A673 (cell line): ENCODE measurements around the gene DNAH14.

Source experiments
- EZH2 ChIP-seq: fragments of 200-600 bp; sonication (generic); IDR thresholded peaks from 2 replicates; pipeline ENCODE4 v1.6.1; 2017; ENCODE audit warnings: borderline replicate concordance, low read depth, mild to moderate bottlenecking, mixed read lengths, antibody characterized with exemption, low read length; ENCODE audit not compliant: poor library complexity, severe bottlenecking
- TF ChIP-seq, protein P1 (sequence below): fragments of 300-800, 200-600 bp; sonication (generic); conservative IDR thresholded peaks from 2 replicates; pipeline ENCODE4 v1.5.1; 2017; ENCODE audit warnings: low read depth, mild to moderate bottlenecking, antibody characterized with exemption, low read length, moderate library complexity, mixed read lengths

DNA sequence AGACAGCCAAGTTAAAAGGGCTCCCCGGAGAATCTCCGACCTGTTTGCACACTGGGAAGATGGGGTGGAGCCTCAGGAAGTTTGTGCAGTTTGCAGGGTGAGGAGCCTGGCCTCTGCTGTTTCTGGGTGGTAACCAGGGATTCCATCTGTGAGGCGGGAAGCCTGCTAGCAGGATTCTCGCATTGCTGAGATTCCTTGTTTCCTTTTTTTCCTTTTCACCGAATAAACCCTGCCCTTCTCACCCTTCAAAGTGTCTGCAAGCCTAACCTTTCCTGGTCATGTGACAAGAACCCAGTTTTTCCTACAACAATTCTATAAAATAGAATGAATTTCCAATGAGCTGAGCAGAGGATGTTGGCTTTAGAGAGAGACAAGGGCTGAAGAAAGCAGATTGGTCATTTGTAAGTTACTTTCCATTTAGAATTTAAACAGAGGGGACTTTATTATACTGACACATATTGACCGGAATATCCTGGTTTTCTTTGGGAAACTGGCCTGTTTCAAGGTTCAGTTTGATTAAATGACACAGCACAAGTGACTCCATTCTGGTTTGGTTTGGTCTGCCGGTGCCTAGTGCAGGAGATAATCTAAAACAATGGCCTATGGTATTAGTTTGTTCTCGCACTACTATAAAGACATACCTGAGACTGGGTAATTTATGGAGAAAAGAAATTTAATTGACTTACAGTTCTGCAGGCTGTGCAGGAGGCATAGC is 48.7 kb upstream of the DNAH14 start:
- no peak for TF ChIP-seq EZH2
- TF ChIP-seq, protein P1, sequence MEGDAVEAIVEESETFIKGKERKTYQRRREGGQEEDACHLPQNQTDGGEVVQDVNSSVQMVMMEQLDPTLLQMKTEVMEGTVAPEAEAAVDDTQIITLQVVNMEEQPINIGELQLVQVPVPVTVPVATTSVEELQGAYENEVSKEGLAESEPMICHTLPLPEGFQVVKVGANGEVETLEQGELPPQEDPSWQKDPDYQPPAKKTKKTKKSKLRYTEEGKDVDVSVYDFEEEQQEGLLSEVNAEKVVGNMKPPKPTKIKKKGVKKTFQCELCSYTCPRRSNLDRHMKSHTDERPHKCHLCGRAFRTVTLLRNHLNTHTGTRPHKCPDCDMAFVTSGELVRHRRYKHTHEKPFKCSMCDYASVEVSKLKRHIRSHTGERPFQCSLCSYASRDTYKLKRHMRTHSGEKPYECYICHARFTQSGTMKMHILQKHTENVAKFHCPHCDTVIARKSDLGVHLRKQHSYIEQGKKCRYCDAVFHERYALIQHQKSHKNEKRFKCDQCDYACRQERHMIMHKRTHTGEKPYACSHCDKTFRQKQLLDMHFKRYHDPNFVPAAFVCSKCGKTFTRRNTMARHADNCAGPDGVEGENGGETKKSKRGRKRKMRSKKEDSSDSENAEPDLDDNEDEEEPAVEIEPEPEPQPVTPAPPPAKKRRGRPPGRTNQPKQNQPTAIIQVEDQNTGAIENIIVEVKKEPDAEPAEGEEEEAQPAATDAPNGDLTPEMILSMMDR: no peak
